HCT116 (cell line): Measurements from ENCODE around the gene GFM2. TPM values are rescaled to one million over a fixed set of nuclear protein-coding genes. Genes with fewer than 3 reads are reported as not detected.

Source experiments
- ATAC-seq: fragments of 200-7000 bp; cut with Tn5 transposase; 2 replicates; pipeline ENCODE4 v1.9.1; 2020; ENCODE audit warnings: mild to moderate bottlenecking, moderate library complexity
- BruUV-seq: library from RNA; stranded (reverse); fragments of 400-500 nt; replicated peaks from 2 replicates; lab custom pipeline; 2021; lab: Mats Ljungman, UMichigan
- CTCF ChIA-PET: fragments of 300-600 bp; sonication (Branson Sonifier 250); formaldehyde crosslinking; loops from one replicate; lab custom pipeline; 2021; ENCODE audit warnings: antibody characterized with exemption; lab: Charles Lee
- POLR2A ChIA-PET: fragments of 300-600, 350-600 bp; sonication (Branson Sonifier 250); formaldehyde crosslinking; loops from one replicate; lab custom pipeline; 2021; ENCODE audit warnings: antibody characterized with exemption; lab: Charles Lee
- RAD21 ChIA-PET, 2 experiments: fragments of 300-600 bp; sonication (Branson Sonifier 250); formaldehyde crosslinking; loops; one replicate each; lab custom pipeline; 2023; ENCODE audit warnings: low total read pairs in 2 of 2; ENCODE audit not compliant: uncharacterized antibody in 2 of 2, unreplicated experiment in 2 of 2, low non-redundant PET in 1 of 2; lab: Charles Lee
- DNase-seq: peaks from one replicate; pipeline ENCODE4 v3.0.0-alpha.2; 2010; ENCODE audit warnings: low read depth, low spot score
- H2AFZ ChIP-seq: fragments of 200-600 bp; shearing (Covaris generic), sonication (generic); 2 replicates; pipeline ENCODE4 v1.6.1; 2017; ENCODE audit warnings: low read depth, mixed run types, mixed read lengths, antibody characterized with exemption, low read length; ENCODE audit not compliant: poor library complexity, severe bottlenecking
- H3K27ac ChIP-seq: 2 replicates; pipeline ENCODE4 v1.5.1; 2012; ENCODE audit warnings: low read depth, low read length
- H3K27me3 ChIP-seq: fragments of 200-600 bp; sonication (generic); 2 replicates; pipeline ENCODE4 v1.6.1; 2016; ENCODE audit warnings: mixed run types, low read length, mixed read lengths; ENCODE audit not compliant: insufficient read depth
- H3K36me3 ChIP-seq, 2 experiments: fragments of 200-500 bp in 1 of 2; fragments of 200-600 bp in 1 of 2; sonication (Bioruptor generic) in 1 of 2; sonication (generic) in 1 of 2; 2 replicates each; pipeline versions ENCODE4 v1.5.1 to v1.6.1; 2014 to 2016; ENCODE audit warnings: low read length in 2 of 2, inconsistent platforms in 1 of 2, mixed read lengths in 1 of 2, mixed run types in 1 of 2; ENCODE audit not compliant: insufficient read depth in 2 of 2, control insufficient read depth in 1 of 2
- H3K4me1 ChIP-seq, 2 experiments: fragments of 200-600 bp in 1 of 2; sonication (generic) in 1 of 2; 2 replicates each; pipeline versions ENCODE4 v1.5.1 to v1.6.1; 2012 to 2017; ENCODE audit warnings: low read length in 2 of 2, inconsistent platforms in 1 of 2, mild to moderate bottlenecking in 1 of 2, mixed read lengths in 1 of 2, mixed run types in 1 of 2, moderate library complexity in 1 of 2; ENCODE audit not compliant: insufficient read depth in 2 of 2, control insufficient read depth in 1 of 2
- H3K4me2 ChIP-seq: fragments of 200-600 bp; sonication (generic); 2 replicates; pipeline ENCODE4 v1.6.1; 2017; ENCODE audit warnings: mixed run types, low read length, mixed read lengths
- H3K4me3 ChIP-seq, 2 experiments: fragments of 200-600 bp in 1 of 2; sonication (generic) in 1 of 2; replicated peaks in 1 of 2; 2 replicates each; pipeline ENCODE4 v1.5.1; 2011 to 2016; ENCODE audit warnings: low read length in 2 of 2, control low read depth in 1 of 2, low read depth in 1 of 2, mild to moderate bottlenecking in 1 of 2, mixed read lengths in 1 of 2, mixed run types in 1 of 2
- H3K79me2 ChIP-seq: fragments of 200-600 bp; sonication (generic); 2 replicates; pipeline ENCODE4 v1.6.1; 2017; ENCODE audit warnings: mild to moderate bottlenecking, mixed run types, low read length, moderate library complexity, mixed read lengths; ENCODE audit not compliant: insufficient read depth
- H3K9ac ChIP-seq: fragments of 200-600 bp; sonication (generic); 2 replicates; pipeline ENCODE4 v1.6.1; 2016; ENCODE audit warnings: low read length, mixed read lengths
- H3K9me2 ChIP-seq: fragments of 200-600 bp; sonication (generic), shearing (Covaris generic); 2 replicates; pipeline ENCODE4 v1.6.1; 2017; ENCODE audit warnings: mixed run types, mild to moderate bottlenecking, moderate library complexity; ENCODE audit not compliant: insufficient read depth
- H3K9me3 ChIP-seq, 2 experiments: fragments of 200-500 bp in 1 of 2; fragments of 200-600 bp in 1 of 2; sonication (Bioruptor generic) in 1 of 2; sonication (generic) in 1 of 2; 2 replicates each; pipeline ENCODE4 v1.6.1; 2014 to 2017; ENCODE audit warnings: low read length in 2 of 2, mixed read lengths in 2 of 2, inconsistent platforms in 1 of 2, low read depth in 1 of 2, mild to moderate bottlenecking in 1 of 2, mixed run types in 1 of 2, moderate library complexity in 1 of 2; ENCODE audit not compliant: control insufficient read depth in 1 of 2, insufficient read depth in 1 of 2
- H4K20me1 ChIP-seq: fragments of 200-600 bp; sonication (generic), shearing (Covaris generic); 2 replicates; pipeline ENCODE4 v1.6.1; 2017; ENCODE audit warnings: mixed run types, mild to moderate bottlenecking, moderate library complexity; ENCODE audit not compliant: insufficient read depth
- CBX3 ChIP-seq: IDR thresholded peaks from 2 replicates; pipeline ENCODE4 v1.6.1; 2012; ENCODE audit warnings: low read depth
- CEBPB ChIP-seq: IDR thresholded peaks from 2 replicates; pipeline ENCODE4 v1.6.1; 2012; ENCODE audit warnings: low read depth
- CTCF ChIP-seq, 3 experiments: fragments of 200-600 bp in 1 of 3; sonication (generic) in 1 of 3; IDR thresholded peaks in 2 of 3; conservative IDR thresholded peaks in 1 of 3; 2 replicates each; pipeline ENCODE4 v1.5.1; 2012 to 2017; ENCODE audit warnings: low read depth in 2 of 3, low read length in 2 of 3, antibody characterized with exemption in 1 of 3, borderline replicate concordance in 1 of 3, control low read depth in 1 of 3, mild to moderate bottlenecking in 1 of 3, mixed read lengths in 1 of 3, mixed run types in 1 of 3, moderate library complexity in 1 of 3; ENCODE audit not compliant: insufficient read depth in 1 of 3
- EGR1 ChIP-seq: IDR thresholded peaks from 2 replicates; pipeline ENCODE4 v1.6.1; 2012; ENCODE audit warnings: low read depth
- FOSL1 ChIP-seq: IDR thresholded peaks from 2 replicates; pipeline ENCODE4 v1.6.1; 2012; ENCODE audit warnings: low read depth
- POLR2A ChIP-seq: IDR thresholded peaks from 2 replicates; pipeline ENCODE4 v1.7.0; 2011; ENCODE audit warnings: borderline replicate concordance; ENCODE audit not compliant: insufficient read depth, insufficient read length; ENCODE audit errors: extremely low read depth
- RAD21 ChIP-seq: IDR thresholded peaks from 2 replicates; pipeline ENCODE4 v1.6.1; 2012; ENCODE audit warnings: low read depth, mild to moderate bottlenecking
- SP1 ChIP-seq: IDR thresholded peaks from 2 replicates; pipeline ENCODE4 v1.6.1; 2012; ENCODE audit warnings: low read depth
- ZFX ChIP-seq: fragments of 450-650 bp; IDR thresholded peaks from 2 replicates; pipeline ENCODE4 v1.6.1; 2017
- intact Hi-C: fragments of 100-400 bp; cut with micrococcal nuclease; formaldehyde crosslinking; loops from 2 replicates; pipeline ENCODE4 v1.10.0; 2022
- total RNA-seq: library from RNA; stranded (reverse); gene quantifications from one replicate; pipeline ENCODE4 v1.2.1, GENCODE V29; 2021; ENCODE audit not compliant: unreplicated experiment
- TF ChIP-seq, protein P1 (sequence below): IDR thresholded peaks from 2 replicates; pipeline ENCODE4 v1.6.1; 2012

Gene GFM2
- total RNA-seq, 1 experiment from 2014 or later: 25.0 TPM

- H3K4me1 ChIP-seq: peaks cover 0 to 12% of the 10 kb centered on the region in 2 experiments; a peak in 2 of 4 replicates
- TF ChIP-seq RAD21 (no peak), CEBPB (no peak), CBX3 (no peak), CTCF (IDR thresholded peaks at IDR 0.05 in 2 of 3, conservative IDR thresholded peaks at IDR 0.05 in 1 of 3; ENCODE audit: borderline replicate concordance in 1 of 3, insufficient read depth in 1 of 3, low read depth in 2 of 3, low read length in 2 of 3) (no peak), FOSL1 (no peak), SP1 (no peak), EGR1 (no peak), POLR2A (no peak), ZFX (no peak)
- TF ChIP-seq, protein P1, sequence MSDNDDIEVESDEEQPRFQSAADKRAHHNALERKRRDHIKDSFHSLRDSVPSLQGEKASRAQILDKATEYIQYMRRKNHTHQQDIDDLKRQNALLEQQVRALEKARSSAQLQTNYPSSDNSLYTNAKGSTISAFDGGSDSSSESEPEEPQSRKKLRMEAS: no peak
- no peaks in the 10 kb centered on the region for H3K27me3 ChIP-seq
- no peaks in the 10 kb centered on the region for H4K20me1 ChIP-seq
- H3K79me2 ChIP-seq: no peaks in the 10 kb centered on the region
- H2AFZ ChIP-seq: no peak overlapping the region
- ChIA-PET POLR2A (no interaction called here), RAD21 (no interaction called here), CTCF (no interaction called here)
- intact Hi-C loops: no loop called here
- H3K4me2 ChIP-seq: no peak overlapping the region
- no peak overlapping the region for H3K4me3 ChIP-seq
- H3K9ac ChIP-seq: no peak overlapping the region
- DNase-seq (no peak), ATAC-seq (no peak)
- no peak overlapping the region for H3K27ac ChIP-seq
- H3K9me3 ChIP-seq: no peaks in the 10 kb centered on the region
- BruUV-seq: no TSS peak
- H3K9me2 ChIP-seq: no peaks in the 10 kb centered on the region
- H3K36me3 ChIP-seq: peaks cover 0 to 5% of the 10 kb centered on the region in 2 experiments; a peak in 2 of 4 replicates
Observed at GRCh38 chr5:74801197-74801596, 34.3 kb upstream of the GFM2 start.
